ENCODE measurements around the gene PLEKHO1. TPM values are rescaled to one million over a fixed set of nuclear protein-coding genes. Genes with fewer than 3 reads are reported as not detected.
"Not testable (repeated sequence)": the region's sequence is repeated elsewhere in the genome, so short reads cannot be mapped to it uniquely, and the experiment has no call there.

Gene PLEKHO1
- total RNA-seq, 1 experiment from 2014 or later = 1.3 TPM

GRCh38 chr1:150182247-150182646 lies 32.5 kb downstream of the PLEKHO1 start:
- Histone ChIP-seq H3K27ac (no peak overlapping the region), H3K9me3 (ENCODE audit: insufficient read depth, low read depth) (no peaks in the 10 kb centered on the region), H3K4me1 (replicated peaks; ENCODE audit: insufficient read depth) (peaks cover 12% of the 10 kb centered on the region; the same call in 1 of the 2 replicates), H3K36me3 (ENCODE audit: low read depth) (no peaks in the 10 kb centered on the region), H3K79me2 (ENCODE audit: low read depth) (no peaks in the 10 kb centered on the region), H3K4me3 (no peak overlapping the region), H4K20me1 (ENCODE audit: insufficient read depth) (no peaks in the 10 kb centered on the region), H3K9me2 (ENCODE audit: insufficient read depth) (no peaks in the 10 kb centered on the region), H3K27me3 (ENCODE audit: insufficient read depth, low read depth) (no peaks in the 10 kb centered on the region), H2AFZ (no peak overlapping the region), H3F3A (ENCODE audit: insufficient read depth, low read depth) (peaks cover 10% of the 10 kb centered on the region), H3K4me2 (no peak overlapping the region)
- POLR2A ChIA-PET (ENCODE audit: unreplicated experiment) = no interaction called here
- no TSS peak for BruUV-seq (replicated peaks)
- CTCF ChIA-PET = interaction anchor here (0.6 kb wide), 1 partner anchor 171 kb away, joined by 6 read pairs; no protein-coding TSS in a partner anchor
- no peak for TF ChIP-seq CTCF (conservative IDR thresholded peaks at IDR 0.05)
- no peak for TF ChIP-seq EZH2 (IDR thresholded peaks at IDR 0.05; ENCODE audit: low read depth)
- intact Hi-C loops (cut with micrococcal nuclease; ENCODE audit: unreplicated experiment) = no loop called here
- DNase-seq = no peak

- CTCF ChIA-PET = no interaction called here
- H3K27ac ChIP-seq = no peak overlapping the region
- H3K9me2 ChIP-seq (ENCODE audit: insufficient read depth) = no peaks in the 10 kb centered on the region
- intact Hi-C loops (cut with micrococcal nuclease; ENCODE audit: unreplicated experiment) = no loop called here
- no peaks in the 10 kb centered on the region for H3K79me2 ChIP-seq (ENCODE audit: low read depth)
- H3K4me2 ChIP-seq = no peak overlapping the region
- peaks cover 10% of the 10 kb centered on the region for H3F3A ChIP-seq (ENCODE audit: insufficient read depth, low read depth)
- no TSS peak for BruUV-seq (replicated peaks)
- H3K4me1 ChIP-seq (replicated peaks; ENCODE audit: insufficient read depth) = peaks cover 12% of the 10 kb centered on the region; the same call in 1 of the 2 replicates
- H3K36me3 ChIP-seq (ENCODE audit: low read depth) = no peaks in the 10 kb centered on the region
- no peaks in the 10 kb centered on the region for H3K9me3 ChIP-seq (ENCODE audit: insufficient read depth, low read depth)
- H3K4me3 ChIP-seq = no peak overlapping the region
- no peaks in the 10 kb centered on the region for H3K27me3 ChIP-seq (ENCODE audit: insufficient read depth, low read depth)
- no peak for DNase-seq
- TF ChIP-seq EZH2 (IDR thresholded peaks at IDR 0.05; ENCODE audit: low read depth) (no peak), CTCF (conservative IDR thresholded peaks at IDR 0.05) (no peak)
- H4K20me1 ChIP-seq (ENCODE audit: insufficient read depth) = no peaks in the 10 kb centered on the region
- no peak overlapping the region for H2AFZ ChIP-seq
- POLR2A ChIA-PET (ENCODE audit: unreplicated experiment) = no interaction called here
These were observed 33.3 kb downstream of the PLEKHO1 start for GRCh38 chr1:150183061-150183460.

GRCh38 chr1:150185481-150185880 lies 35.8 kb downstream of the PLEKHO1 start:
- Histone ChIP-seq H3K79me2 (ENCODE audit: low read depth) (no peaks in the 10 kb centered on the region), H2AFZ (no peak overlapping the region), H3F3A (ENCODE audit: insufficient read depth, low read depth) (peaks cover 10% of the 10 kb centered on the region), H3K4me2 (peak overlapping the region; percentile 69; the same call in 1 of the 2 replicates), H3K9me2 (ENCODE audit: insufficient read depth) (no peaks in the 10 kb centered on the region), H3K4me3 (no peak overlapping the region), H3K4me1 (replicated peaks; ENCODE audit: insufficient read depth) (peaks cover 12% of the 10 kb centered on the region; the same call in 1 of the 2 replicates), H4K20me1 (ENCODE audit: insufficient read depth) (no peaks in the 10 kb centered on the region), H3K36me3 (ENCODE audit: low read depth) (no peaks in the 10 kb centered on the region), H3K9me3 (ENCODE audit: insufficient read depth, low read depth) (no peaks in the 10 kb centered on the region), H3K27me3 (ENCODE audit: insufficient read depth, low read depth) (no peaks in the 10 kb centered on the region), H3K27ac (peak overlapping the region; percentile 77)
- ChIA-PET CTCF (no interaction called here), POLR2A (ENCODE audit: unreplicated experiment) (interaction anchor here (0.8 kb wide), 1 partner anchor 298 kb away, joined by 5 read pairs; a partner anchor contains a TSS)
- no peak for TF ChIP-seq EZH2 (IDR thresholded peaks at IDR 0.05; ENCODE audit: low read depth)
- no peak for TF ChIP-seq CTCF (conservative IDR thresholded peaks at IDR 0.05)
- intact Hi-C loops (cut with micrococcal nuclease; ENCODE audit: unreplicated experiment) = no loop called here
- no TSS peak for BruUV-seq (replicated peaks)
- no peak for DNase-seq

GRCh38 chr1:150186438-150186788 lies 36.7 kb downstream of the PLEKHO1 start:
- POLR2A ChIA-PET (ENCODE audit: unreplicated experiment) = interaction anchor here (0.6 to 0.8 kb wide), 4 partner anchors 128 to 300 kb away, joined by 3 to 7 read pairs (median 6); a partner anchor contains a TSS

More at GRCh38 chr1:150186438-150186788, 36.7 kb downstream of the PLEKHO1 start:
- H3K9me2 ChIP-seq (ENCODE audit: insufficient read depth); H3K36me3 ChIP-seq (ENCODE audit: low read depth); H3K79me2 ChIP-seq (ENCODE audit: low read depth); H3K27me3 ChIP-seq (ENCODE audit: insufficient read depth, low read depth); BruUV-seq (replicated peaks); H3K9me3 ChIP-seq (ENCODE audit: insufficient read depth, low read depth); intact Hi-C loops (cut with micrococcal nuclease; ENCODE audit: unreplicated experiment); H4K20me1 ChIP-seq (ENCODE audit: insufficient read depth): not testable (repeated sequence)
- peak overlapping the region; percentile 37; the same call in 1 of the 2 replicates for H3K4me3 ChIP-seq
- peak in 1 of 2 experiments; percentile 72 for DNase-seq
- H3K4me1 ChIP-seq (replicated peaks; ENCODE audit: insufficient read depth) = peaks cover 12% of the 10 kb centered on the region; the same call in 1 of the 2 replicates
- H3K4me2 ChIP-seq = peak overlapping the region; percentile 69
- H3K27ac ChIP-seq = peak overlapping the region; percentile 77
- CTCF ChIA-PET = interaction anchor here (0.6 to 1.5 kb wide), 4 partner anchors 17 to 343 kb away, joined by 3 to 6 read pairs (median 6); no protein-coding TSS in a partner anchor
- peaks cover 10% of the 10 kb centered on the region for H3F3A ChIP-seq (ENCODE audit: insufficient read depth, low read depth)
- H2AFZ ChIP-seq = peak overlapping the region; percentile 67
